CD4-positive, alpha-beta T cell treated with Interleukin-4 for 1 hour (primary cell): Measurements from ENCODE around the gene LRRK2.
"Not testable (repeated sequence)": the region's sequence is repeated elsewhere in the genome, so short reads cannot be mapped to it uniquely, and the experiment has no call there.

Experiments
- DNase-seq, 2 donors: peaks; one replicate each; pipeline ENCODE4 v3.0.0-alpha.2; 2020 to 2022

LRRK2 gene

GRCh38 chr12:40248585-40249297 lies 23.9 kb downstream of the LRRK2 start:
- DNase-seq = no peak

GRCh38 chr12:40250652-40251051 lies 25.9 kb downstream of the LRRK2 start:
- not testable (repeated sequence) for DNase-seq

- DNase-seq = no peak
Measured at GRCh38 chr12:40253936-40254335, 29.1 kb downstream of the LRRK2 start.

- no peak for DNase-seq
Measured at GRCh38 chr12:40254455-40255085, 29.8 kb downstream of the LRRK2 start.

- no peak for DNase-seq
Measured at GRCh38 chr12:40258371-40258770, 33.6 kb downstream of the LRRK2 start.

- DNase-seq = no peak
Measured at GRCh38 chr12:40261937-40262336, 37.1 kb downstream of the LRRK2 start.

GRCh38 chr12:40262657-40263056 lies 37.9 kb downstream of the LRRK2 start:
- no peak for DNase-seq

- DNase-seq = no peak
Measured at GRCh38 chr12:40263616-40264409, 39.0 kb downstream of the LRRK2 start.

- no peak for DNase-seq
Measured at GRCh38 chr12:40271981-40272664, 47.3 kb downstream of the LRRK2 start.

- DNase-seq = no peak
Measured at GRCh38 chr12:40281791-40282364, 57.1 kb downstream of the LRRK2 start.

GRCh38 chr12:40286583-40286982 lies 61.8 kb downstream of the LRRK2 start:
- DNase-seq = no peak

- no peak for DNase-seq
Measured at GRCh38 chr12:40287369-40287975, 62.7 kb downstream of the LRRK2 start.

- no peak for DNase-seq
Measured at GRCh38 chr12:40292788-40293429, 68.1 kb downstream of the LRRK2 start.

- DNase-seq = no peak
Measured at GRCh38 chr12:40298341-40298740, 73.5 kb downstream of the LRRK2 start.

- no peak for DNase-seq
Measured at GRCh38 chr12:40300490-40300889, 75.7 kb downstream of the LRRK2 start.

GRCh38 chr12:40309001-40309400 lies 84.2 kb downstream of the LRRK2 start:
- no peak for DNase-seq

- no peak for DNase-seq
Measured at GRCh38 chr12:40310211-40310610, 85.4 kb downstream of the LRRK2 start.

- DNase-seq = no peak
Measured at GRCh38 chr12:40312196-40312595, 87.4 kb downstream of the LRRK2 start.

GRCh38 chr12:40312982-40313576 lies 88.3 kb downstream of the LRRK2 start:
- DNase-seq = no peak

GRCh38 chr12:40313928-40314327 lies 89.1 kb downstream of the LRRK2 start:
- no peak for DNase-seq

GRCh38 chr12:40314927-40315326 lies 90.1 kb downstream of the LRRK2 start:
- DNase-seq = no peak

GRCh38 chr12:40315375-40315774 lies 90.6 kb downstream of the LRRK2 start:
- DNase-seq = no peak
